SW 1271 (cell line): Measurements from ENCODE around the gene PYM1.
A peak's percentile ranks its signal among the peaks of the same experiment; 100 is the strongest.

Experiments
- DNase-seq, 2 experiments: peaks; one replicate each; lab custom pipeline; 2025; lab: John Stamatoyannopoulos, UW

Gene PYM1

DNA sequence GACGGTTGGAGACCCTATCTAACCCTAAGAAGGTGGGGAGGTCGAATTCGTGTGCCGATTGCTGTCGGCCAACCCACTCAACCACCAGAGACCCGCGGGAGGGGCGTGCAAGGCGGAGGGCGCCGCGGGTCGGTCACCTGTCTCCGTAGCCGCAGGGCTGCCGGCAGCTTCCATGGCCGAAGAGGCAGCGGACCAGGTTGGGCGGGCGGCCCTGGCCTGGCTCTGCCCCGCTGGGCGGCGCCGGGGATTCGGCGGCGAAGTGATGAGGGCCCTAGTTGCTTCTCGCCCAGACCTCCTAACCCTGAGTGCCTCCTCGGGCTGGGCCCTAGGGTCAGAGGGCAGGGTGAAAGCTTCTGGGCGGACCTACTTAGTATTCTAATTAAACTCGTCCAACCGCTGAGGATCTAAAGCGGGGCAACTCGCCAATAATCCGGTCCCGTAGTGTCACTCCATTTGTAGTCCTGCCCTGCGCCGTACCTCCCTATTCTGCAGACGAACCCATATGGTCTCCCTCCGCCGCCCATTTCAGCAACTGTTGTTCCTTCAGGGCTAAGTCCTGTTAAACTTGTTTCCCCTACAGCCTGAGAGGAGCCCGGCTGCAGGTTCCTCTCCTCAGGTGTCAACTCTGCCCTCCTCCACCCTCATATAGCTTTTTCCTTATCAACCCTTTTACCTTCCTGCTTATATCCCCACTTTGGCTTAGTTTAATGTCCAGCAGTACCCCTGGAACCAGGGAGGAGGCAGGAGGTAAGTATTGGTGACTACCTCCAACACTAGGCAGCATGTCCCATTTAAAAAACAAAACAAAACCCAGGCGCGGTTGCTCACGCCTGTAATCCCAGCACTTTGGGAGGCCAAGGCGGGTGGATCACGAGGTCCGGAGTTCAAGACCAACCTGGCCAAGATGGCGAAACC lies at the start of gene PYM1:
TSS of gene PYM1 (minus strand) at position 307 of the 915 bp plus-strand sequence. CDS start at position 174, 133 bp downstream.
- peak; percentile 37 to 84 for DNase-seq

DNA sequence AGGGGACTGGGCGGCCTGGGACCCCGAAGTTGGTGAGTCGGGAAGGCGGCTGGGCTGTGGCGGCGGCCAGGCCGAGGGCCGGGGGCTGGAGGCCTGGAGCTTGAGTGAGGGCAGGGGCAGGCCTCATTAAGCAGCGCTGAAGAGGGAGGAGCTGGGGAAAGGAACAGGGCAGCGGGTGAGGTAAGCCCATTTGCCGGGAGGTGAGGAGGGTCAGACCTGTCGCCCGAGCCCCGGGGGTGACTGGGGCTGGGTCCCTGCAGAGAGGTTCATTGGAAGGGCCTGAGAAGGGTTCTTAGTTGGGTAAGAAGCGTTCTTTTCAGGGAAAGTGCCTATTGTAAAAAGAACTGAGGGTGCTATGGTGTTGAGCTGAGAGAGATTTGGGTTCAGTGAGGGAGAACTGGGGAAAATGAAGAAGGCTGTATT lies 46.6 kb upstream of the PYM1 start:
- peak in 1 of 2 experiments; percentile 32 for DNase-seq

GRCh38 chr12:55973599-55974307 lies 46.1 kb upstream of the PYM1 start, which contains the start of gene RAB5B:
TSS of gene RAB5B (plus strand) at chr12:55974078. CDS start at chr12:55986961, 12,883 bp downstream.
- DNase-seq, result peak; percentile 100

DNA sequence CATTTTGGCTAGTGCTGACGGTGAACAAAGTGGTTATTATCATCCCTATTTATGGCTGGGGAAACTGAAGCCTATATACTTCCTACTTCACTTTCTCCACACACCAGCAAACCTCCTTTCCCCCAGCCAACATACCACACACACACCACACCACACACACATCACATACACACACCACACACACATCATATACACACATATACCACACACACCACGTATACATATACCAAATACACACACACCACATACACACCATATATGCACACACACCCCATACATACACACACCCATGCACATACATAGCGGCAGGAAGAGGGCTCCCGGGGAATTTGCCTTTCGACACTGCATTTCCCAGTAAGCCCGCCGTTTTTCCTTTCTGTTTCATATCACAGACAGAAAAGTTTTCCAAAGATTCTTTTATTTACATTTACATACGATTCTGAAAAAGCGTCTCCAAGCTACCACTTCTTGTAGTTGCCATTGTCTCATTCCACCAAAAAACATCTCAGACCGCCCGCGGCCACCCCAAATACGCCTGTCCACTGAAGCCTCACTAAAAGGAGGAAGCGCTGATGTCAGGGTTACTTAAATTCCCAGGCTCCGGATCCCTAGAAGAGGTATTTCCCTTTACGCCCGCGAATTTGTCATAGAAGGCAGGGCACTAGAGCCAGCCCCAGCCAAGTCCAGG lies 45.4 kb upstream of the PYM1 start:
- no peak for DNase-seq

GRCh38 chr12:55972456-55972855 lies 44.8 kb upstream of the PYM1 start:
- no peak for DNase-seq

DNA sequence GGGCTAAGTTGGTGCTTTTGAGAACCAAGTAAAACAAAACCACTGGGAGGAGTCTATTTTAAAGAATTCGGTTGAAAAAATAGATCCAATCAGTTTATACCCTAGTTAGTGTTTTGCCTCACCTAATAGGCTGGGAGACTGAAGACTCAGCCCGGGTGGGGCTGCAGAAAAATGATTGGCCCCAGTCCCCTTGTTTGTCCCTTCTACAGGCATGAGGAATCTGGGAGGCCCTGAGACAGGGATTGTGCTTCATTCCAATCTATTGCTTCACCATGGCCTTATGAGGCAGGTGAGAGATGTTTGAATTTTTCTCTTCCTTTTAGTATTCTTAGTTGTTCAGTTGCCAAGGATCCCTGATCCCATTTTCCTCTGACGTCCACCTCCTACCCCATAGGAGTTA lies 44.3 kb upstream of the PYM1 start:
- peak; percentile 22 to 29 for DNase-seq

- DNase-seq, result no peak
Observed at GRCh38 chr12:55970775-55971174, 43.1 kb upstream of the PYM1 start.

- no peak for DNase-seq
Observed at GRCh38 chr12:55969356-55969755, 41.7 kb upstream of the PYM1 start.

GRCh38 chr12:55966408-55967281 lies 39.0 kb upstream of the PYM1 start, which contains the start of gene CDK2:
TSS of gene CDK2 (plus strand) at chr12:55966830. CDS start at chr12:55967009, 179 bp downstream.
- peak; percentile 50 to 86 for DNase-seq

DNA sequence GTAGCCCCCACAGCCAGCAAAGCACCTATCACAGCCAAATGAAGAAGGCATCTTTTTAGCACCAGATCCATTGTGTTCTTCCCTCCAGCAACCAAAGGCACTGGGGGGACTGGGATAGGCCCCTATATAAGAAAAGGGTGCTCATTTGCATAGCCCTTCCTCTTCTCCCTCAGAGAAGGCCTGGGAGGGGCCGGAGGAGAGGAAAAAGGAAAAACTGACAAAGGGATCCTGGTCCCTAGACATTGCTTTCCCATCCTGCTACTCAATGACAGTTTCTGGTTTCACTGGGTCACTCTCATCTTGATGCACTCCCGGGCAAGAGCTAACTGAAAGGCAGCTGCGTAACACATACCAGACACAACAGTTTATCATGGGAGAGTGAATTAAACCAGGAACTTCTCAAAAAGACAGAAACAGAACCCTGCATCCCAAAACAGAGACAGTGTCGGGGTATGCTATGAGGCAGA lies 38.3 kb upstream of the PYM1 start, which contains the start of gene PMEL:
TSS of gene PMEL (minus strand) at position 102 of the 467 bp plus-strand sequence. CDS start at position 71, 31 bp downstream.
- peak in 1 of 2 experiments; percentile 21 for DNase-seq

DNA sequence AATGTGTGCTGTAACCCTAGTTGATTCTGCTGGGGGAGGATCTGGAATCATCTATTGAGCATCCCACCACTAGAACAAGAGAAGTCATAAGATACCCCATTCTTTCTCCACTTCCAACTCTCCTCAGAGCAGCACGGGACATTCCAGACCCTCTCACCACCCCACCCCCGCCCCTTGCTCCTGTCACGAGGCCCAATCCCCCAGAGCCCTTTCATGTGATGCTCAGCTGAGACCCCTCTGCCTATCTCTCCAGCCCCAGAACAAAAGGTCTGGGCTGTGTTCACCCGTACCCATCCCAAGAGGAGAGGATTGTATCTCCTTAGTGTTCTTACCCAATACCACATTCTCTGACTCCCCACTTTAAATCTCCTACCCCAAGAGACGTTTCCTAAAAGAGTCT lies 37.5 kb upstream of the PYM1 start:
- DNase-seq, result no peak

DNA sequence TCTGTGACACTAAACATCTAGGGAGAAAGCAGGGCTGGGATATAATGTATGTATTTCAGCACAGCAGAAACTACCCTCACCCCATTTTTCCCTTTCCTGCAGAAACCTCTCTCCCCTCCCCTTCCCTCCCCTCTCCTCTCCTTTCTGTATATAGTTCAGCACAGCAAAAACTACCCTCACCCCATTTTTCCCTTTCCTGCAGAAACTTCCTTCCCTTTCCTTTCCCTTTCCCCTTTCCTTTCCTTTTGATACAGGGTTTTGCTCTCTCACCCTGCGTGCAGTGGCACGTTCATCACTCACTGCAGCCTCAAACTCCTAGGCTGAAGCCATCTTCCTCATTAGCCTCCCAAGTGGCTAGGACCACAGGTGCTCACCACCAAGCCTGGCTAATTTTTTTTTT lies 36.1 kb upstream of the PYM1 start:
- DNase-seq, result no peak

GRCh38 chr12:55957106-55957859 lies 29.6 kb upstream of the PYM1 start:
- DNase-seq, result no peak

DNA sequence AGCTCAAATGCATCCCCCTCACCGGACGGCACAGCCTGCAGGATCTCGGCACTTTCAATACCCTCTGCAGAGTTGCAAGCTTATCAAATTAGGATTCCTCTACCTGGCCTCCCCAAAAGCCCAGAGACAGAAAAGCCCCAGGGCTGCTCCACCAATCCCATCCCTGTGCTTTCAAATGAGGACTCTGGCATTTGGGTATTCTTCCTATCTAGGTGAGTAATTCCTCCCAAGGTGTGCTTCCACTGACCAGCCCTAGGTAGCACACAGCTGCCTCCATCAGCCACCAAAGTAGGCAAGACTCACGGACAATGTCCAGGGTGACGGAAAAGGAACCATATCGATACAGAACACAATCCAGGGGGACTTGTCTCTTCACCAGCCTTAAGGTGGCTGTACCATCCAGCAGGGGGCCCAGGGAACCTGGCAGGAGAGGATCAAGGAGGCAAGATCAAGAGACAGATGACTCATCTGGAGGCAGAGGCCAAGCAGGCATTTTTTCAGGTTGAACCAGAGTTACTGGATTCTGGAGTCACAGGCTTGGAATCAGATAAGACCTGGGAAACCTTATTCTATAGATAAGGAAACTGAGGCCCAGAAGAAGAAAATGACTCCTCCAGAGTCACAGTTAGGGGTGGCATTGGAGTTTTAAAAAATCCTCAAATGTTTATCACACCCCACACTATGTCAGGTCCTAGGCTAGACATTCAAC lies 28.3 kb upstream of the PYM1 start:
- DNase-seq, result peak; percentile 43 to 61

- DNase-seq, result no peak
Observed at GRCh38 chr12:55955344-55955743, 27.6 kb upstream of the PYM1 start.

GRCh38 chr12:55946553-55946952 lies 18.9 kb upstream of the PYM1 start:
- DNase-seq, result no peak

DNA sequence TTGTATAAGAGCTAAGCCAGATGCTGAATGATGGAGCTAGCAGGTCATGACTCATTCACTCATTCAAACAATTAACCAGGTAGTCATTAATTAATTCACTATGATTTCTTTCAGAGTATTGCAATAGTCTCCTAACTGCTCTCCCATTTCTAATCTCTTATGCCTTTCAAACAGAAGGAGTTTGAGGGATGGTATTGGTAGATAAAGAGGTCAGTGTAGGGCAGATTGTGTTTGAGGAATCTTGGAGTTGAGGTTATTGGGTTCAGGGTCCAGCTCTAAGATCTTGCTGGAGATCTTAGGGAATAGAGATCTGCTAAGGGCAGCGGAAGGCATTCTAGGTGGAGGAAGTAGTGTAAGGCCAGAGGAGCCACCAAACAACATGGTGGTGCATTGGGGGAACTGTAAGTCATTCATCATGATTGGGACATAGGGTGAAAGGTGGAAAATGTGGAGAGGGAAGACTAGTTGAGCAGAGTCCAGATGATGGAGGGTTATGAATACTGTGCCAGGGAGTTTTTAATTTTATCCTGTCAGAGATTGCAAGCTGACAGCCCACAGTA lies 15.0 kb upstream of the PYM1 start:
- DNase-seq, result no peak

- no peak for DNase-seq
Observed at GRCh38 chr12:55942055-55942454, 14.4 kb upstream of the PYM1 start.

GRCh38 chr12:55940065-55940732 lies 12.5 kb upstream of the PYM1 start:
- DNase-seq, result peak; percentile 44 to 78
